Measurements from ENCODE around the gene SH3D21. TPM values are rescaled to one million over a fixed set of nuclear protein-coding genes. Genes with fewer than 3 reads are reported as not detected.

SH3D21 gene
- total and polyA plus RNA-seq, 11 donors, result 0.38 to 3.1 (median 1.4) TPM

GRCh38 chr1:36306902-36307456 is 811 bp downstream of the SH3D21 start:
- no peak for TF ChIP-seq CTCF (IDR thresholded peaks at IDR 0.05)
- peak; percentile 61 to 90 for TF ChIP-seq POLR2A (IDR thresholded peaks at IDR 0.05)
- DNase-seq (peak; percentile 92 to 96 (median 94)), ATAC-seq (peak; percentile 95 to 98 (median 98))
- Histone ChIP-seq H3K9me3 (no peaks in the 10 kb centered on the region), H3K4me1 (peaks cover 0 to 24% (median 16%) of the 10 kb centered on the region in 12 donors), H3K27ac (peak overlapping the region in 11 of 12 donors; percentile 65 to 87 (median 74)), H3K27me3 (no peaks in the 10 kb centered on the region), H3K36me3 (peaks cover 0 to 33% (median 29%) of the 10 kb centered on the region in 9 donors), H3K4me3 (peak overlapping the region; percentile 63 to 95 (median 82))
- 1 to 2% (median 1%) methylated on average over 37 to 46 of the region's 46 CpGs for WGBS, 4 donors
- intact Hi-C loops (cut with DNase I), result loop anchor here in 2 of 10 donors (5.0 kb wide), 2 partner anchors 60 to 115 kb away; no protein-coding TSS in a partner anchor

GRCh38 chr1:36307601-36308330 is 1.6 kb downstream of the SH3D21 start:
- WGBS, 4 donors, result 81 to 92% (median 87%) methylated on average over 8 to 10 of the region's 10 CpGs
- intact Hi-C loops (cut with DNase I), result loop anchor here in 2 of 10 donors (5.0 kb wide), 2 partner anchors 60 to 115 kb away; no protein-coding TSS in a partner anchor
- TF ChIP-seq POLR2A (IDR thresholded peaks at IDR 0.05), result no peak
- no peak for TF ChIP-seq CTCF (IDR thresholded peaks at IDR 0.05)
- H3K27me3 ChIP-seq, result no peaks in the 10 kb centered on the region
- H3K27ac ChIP-seq, result peak overlapping the region in 3 of 12 donors; percentile 71 to 83 (median 72)
- peaks cover 0 to 25% (median 21%) of the 10 kb centered on the region in 9 donors for H3K36me3 ChIP-seq
- no peaks in the 10 kb centered on the region for H3K9me3 ChIP-seq
- no peak for ATAC-seq
- no peak for DNase-seq
- H3K4me1 ChIP-seq, result peaks cover 0 to 24% (median 16%) of the 10 kb centered on the region in 12 donors
- peak overlapping the region in 10 of 12 donors; percentile 63 to 95 (median 85) for H3K4me3 ChIP-seq

GRCh38 chr1:36309397-36309796 is 3.2 kb downstream of the SH3D21 start:
- H3K4me3 ChIP-seq, result no peak overlapping the region
- H3K27me3 ChIP-seq, result no peaks in the 10 kb centered on the region
- DNase-seq, result no peak
- H3K36me3 ChIP-seq, result peaks cover 0 to 9% (median 5%) of the 10 kb centered on the region in 9 donors
- intact Hi-C loops (cut with DNase I), result loop anchor here in 2 of 10 donors (5.0 kb wide), 2 partner anchors 58 to 113 kb away; no protein-coding TSS in a partner anchor
- 92 to 98% (median 97%) methylated on average over 7 of the region's 7 CpGs for WGBS, 4 donors
- H3K9me3 ChIP-seq, result no peaks in the 10 kb centered on the region
- no peak for ATAC-seq
- no peak for TF ChIP-seq POLR2A (IDR thresholded peaks at IDR 0.05)
- no peak for TF ChIP-seq CTCF (IDR thresholded peaks at IDR 0.05)
- peaks cover 0 to 20% (median 16%) of the 10 kb centered on the region in 12 donors for H3K4me1 ChIP-seq
- no peak overlapping the region for H3K27ac ChIP-seq

- Histone ChIP-seq H3K4me3 (peak overlapping the region in 11 of 12 donors; percentile 14 to 98 (median 85)), H3K36me3 (peaks cover 0 to 4% (median 0%) of the 10 kb centered on the region in 9 donors), H3K9me3 (no peaks in the 10 kb centered on the region), H3K4me1 (peaks cover 3 to 39% (median 28%) of the 10 kb centered on the region in 12 donors), H3K27ac (peak overlapping the region in 10 of 12 donors; percentile 23 to 97 (median 92)), H3K27me3 (no peaks in the 10 kb centered on the region)
- TF ChIP-seq CTCF (IDR thresholded peaks at IDR 0.05) (no peak), POLR2A (IDR thresholded peaks at IDR 0.05) (no peak)
- ATAC-seq, result no peak
- intact Hi-C loops (cut with DNase I), result loop anchor here in 2 of 10 donors (5.0 kb wide), 1 partner anchor 47 kb away; no protein-coding TSS in a partner anchor
- DNase-seq, result peak in 1 of 5 donors; percentile 43
- 54 to 76% (median 66%) methylated on average over 15 to 16 of the region's 16 CpGs for WGBS, 4 donors
Measured at GRCh38 chr1:36320291-36320761, 14.2 kb downstream of the SH3D21 start.
